H9 (cell line): ENCODE measurements around the gene CPXM1. TPM values are rescaled to one million over a fixed set of nuclear protein-coding genes. Genes with fewer than 3 reads are reported as not detected.
A peak's percentile ranks its signal among the peaks of the same experiment; 100 is the strongest.

Source experiments
- DNase-seq: peaks from one replicate; pipeline ENCODE4 v3.0.0-alpha.2; 2017
- H2AFZ ChIP-seq: one replicate; pipeline ENCODE4 v1.6.1; 2013; ENCODE audit warnings: mild to moderate bottlenecking, low read length, control low read depth, moderate library complexity
- H2AK5ac ChIP-seq: 2 replicates; pipeline ENCODE4 v1.6.1; 2013; ENCODE audit warnings: low read length, control low read depth, mixed read lengths; ENCODE audit not compliant: insufficient read length
- H2BK120ac ChIP-seq: one replicate; pipeline ENCODE4 v1.6.1; 2013; ENCODE audit warnings: low read depth, mild to moderate bottlenecking, low read length, control low read depth, inconsistent platforms; ENCODE audit not compliant: poor library complexity, severe bottlenecking
- H2BK12ac ChIP-seq: 2 replicates; pipeline ENCODE4 v1.6.1; 2013; ENCODE audit warnings: low read length, control low read depth, mixed read lengths, low read depth; ENCODE audit not compliant: insufficient read length
- H2BK15ac ChIP-seq: 2 replicates; pipeline ENCODE4 v1.6.1; 2013; ENCODE audit warnings: low read depth, low read length, control low read depth
- H2BK20ac ChIP-seq: one replicate; pipeline ENCODE4 v1.6.1; 2013; ENCODE audit warnings: low read depth, mild to moderate bottlenecking, low read length, control low read depth, inconsistent platforms; ENCODE audit not compliant: poor library complexity, severe bottlenecking
- H2BK5ac ChIP-seq: 2 replicates; pipeline ENCODE4 v1.6.1; 2013; ENCODE audit warnings: low read length, control low read depth, mixed read lengths; ENCODE audit not compliant: insufficient read length
- H3K14ac ChIP-seq: 2 replicates; pipeline ENCODE4 v1.6.1; 2013; ENCODE audit warnings: low read length, control low read depth; ENCODE audit not compliant: insufficient read depth
- H3K18ac ChIP-seq: 2 replicates; pipeline ENCODE4 v1.6.1; 2013; ENCODE audit warnings: low read depth, mild to moderate bottlenecking, mixed read lengths, low read length, control low read depth; ENCODE audit not compliant: insufficient read length
- H3K23ac ChIP-seq: 2 replicates; pipeline ENCODE4 v1.6.1; 2013; ENCODE audit warnings: low read length, control low read depth, mixed read lengths, low read depth; ENCODE audit not compliant: insufficient read length
- H3K23me2 ChIP-seq: 2 replicates; pipeline ENCODE4 v1.6.1; 2013; ENCODE audit warnings: low read depth, mild to moderate bottlenecking, mixed read lengths, low read length, control low read depth; ENCODE audit not compliant: insufficient read length, poor library complexity, severe bottlenecking
- H3K27ac ChIP-seq: 2 replicates; pipeline ENCODE4 v1.5.1; 2013; ENCODE audit warnings: low read length, control low read depth, mixed read lengths, low read depth; ENCODE audit not compliant: insufficient read length
- H3K27me3 ChIP-seq: 2 replicates; pipeline ENCODE4 v1.6.1; 2013; ENCODE audit warnings: low read length, control low read depth, inconsistent platforms; ENCODE audit not compliant: insufficient read depth
- H3K4ac ChIP-seq: 2 replicates; pipeline ENCODE4 v1.6.1; 2013; ENCODE audit warnings: low read depth, mild to moderate bottlenecking, control low read depth, inconsistent platforms, low read length, moderate library complexity
- H3K4me1 ChIP-seq: 2 replicates; pipeline ENCODE4 v1.6.1; 2013; ENCODE audit warnings: low read length, control low read depth, inconsistent platforms; ENCODE audit not compliant: insufficient read depth
- H3K4me2 ChIP-seq: 2 replicates; pipeline ENCODE4 v1.6.1; 2013; ENCODE audit warnings: low read length, control low read depth, mixed read lengths; ENCODE audit not compliant: insufficient read length, insufficient read depth
- H3K56ac ChIP-seq: 2 replicates; pipeline ENCODE4 v1.6.1; 2013; ENCODE audit warnings: low read depth, mild to moderate bottlenecking, mixed read lengths, low read length, control low read depth; ENCODE audit not compliant: insufficient read length
- H3K79me1 ChIP-seq: 2 replicates; pipeline ENCODE4 v1.6.1; 2013; ENCODE audit warnings: low read depth, mild to moderate bottlenecking, moderate library complexity, low read length, control low read depth, inconsistent platforms; ENCODE audit not compliant: insufficient read depth, poor library complexity, severe bottlenecking
- H3K79me2 ChIP-seq: 2 replicates; pipeline ENCODE4 v1.6.1; 2013; ENCODE audit warnings: low read length, control low read depth, inconsistent platforms; ENCODE audit not compliant: insufficient read depth
- H3K9ac ChIP-seq: 2 replicates; pipeline ENCODE4 v1.6.1; 2013; ENCODE audit warnings: low read length, control low read depth, mixed read lengths; ENCODE audit not compliant: insufficient read length; ENCODE audit errors: extremely low read depth
- H3K9me3 ChIP-seq: one replicate; pipeline ENCODE4 v1.6.1; 2013; ENCODE audit warnings: low read depth, low read length, inconsistent platforms; ENCODE audit not compliant: control insufficient read depth
- H3T11ph ChIP-seq: one replicate; pipeline ENCODE4 v1.6.1; 2013; ENCODE audit warnings: mild to moderate bottlenecking, low read length, control low read depth, inconsistent platforms
- H4K20me1 ChIP-seq: one replicate; pipeline ENCODE4 v1.6.1; 2013; ENCODE audit not compliant: control insufficient read depth, insufficient read length, insufficient read depth
- H4K5ac ChIP-seq: 2 replicates; pipeline ENCODE4 v1.6.1; 2013; ENCODE audit warnings: low read depth, mild to moderate bottlenecking, mixed read lengths, low read length, control low read depth; ENCODE audit not compliant: insufficient read length
- H4K8ac ChIP-seq: replicated peaks from 2 replicates; pipeline ENCODE4 v1.6.1; 2013; ENCODE audit warnings: low read length, control low read depth, mixed read lengths, low read depth; ENCODE audit not compliant: insufficient read length
- H4K91ac ChIP-seq: 2 replicates; pipeline ENCODE4 v1.6.1; 2013; ENCODE audit warnings: low read depth, mild to moderate bottlenecking, moderate library complexity, mixed read lengths, low read length, control low read depth; ENCODE audit not compliant: insufficient read length
- H3K27ac Mint-ChIP-seq, 3 experiments: 2 replicates in 2 of 3; 3 replicates in 1 of 3; pipeline ENCODE4 v1.8.0; 2020 to 2021; ENCODE audit warnings: mixed read lengths in 3 of 3, mild to moderate bottlenecking in 1 of 3, moderate library complexity in 1 of 3
- H3K27me3 Mint-ChIP-seq: 2 replicates; pipeline ENCODE4 v1.8.0; 2021; ENCODE audit warnings: low read depth, mild to moderate bottlenecking, moderate library complexity, mixed read lengths
- H3K36me3 Mint-ChIP-seq, 3 experiments: 2 replicates in 2 of 3; 3 replicates in 1 of 3; pipeline ENCODE4 v1.8.0; 2020 to 2021; ENCODE audit warnings: low read depth in 3 of 3, mixed read lengths in 3 of 3; ENCODE audit not compliant: insufficient read depth in 1 of 3
- H3K4me1 Mint-ChIP-seq, 2 experiments: 2 replicates each; pipeline ENCODE4 v1.8.0; 2020; ENCODE audit warnings: mixed read lengths in 2 of 2
- H3K4me3 Mint-ChIP-seq, 2 experiments: 2 replicates in 1 of 2; 3 replicates in 1 of 2; pipeline ENCODE4 v1.8.0; 2020 to 2021; ENCODE audit warnings: mild to moderate bottlenecking in 2 of 2, mixed read lengths in 2 of 2, moderate library complexity in 1 of 2
- H3K9me3 Mint-ChIP-seq, 2 experiments: 2 replicates in 1 of 2; 3 replicates in 1 of 2; pipeline ENCODE4 v1.8.0; 2020; ENCODE audit warnings: mild to moderate bottlenecking in 2 of 2, mixed read lengths in 2 of 2, moderate library complexity in 1 of 2
- CTCF ChIP-seq: fragments of 200-600 bp; sonication (generic); conservative IDR thresholded peaks from 3 replicates; pipeline ENCODE4 v1.8.0; 2021; ENCODE audit warnings: antibody characterized with exemption, mild to moderate bottlenecking
- WGBS: extraction: QIAGEN DNeasy Blood & Tissue Kit; methylation state at CpG from one replicate; pipeline ENCODE4 v1.1.7; 2013; ENCODE audit warnings: missing lambda C conversion rate, low lambda C conversion rate, mixed read lengths; ENCODE audit not compliant: insufficient read length; ENCODE audit errors: extremely low coverage; 5-methylcytosine and 5-hydroxymethylcytosine counted together
- total RNA-seq: library from RNA; stranded (reverse); gene quantifications from 2 replicates; pipeline ENCODE4 v1.2.1, GENCODE V29; 2021

CPXM1 gene
- total RNA-seq, 1 experiment from 2014 or later: 69.0 TPM

GRCh38 chr20:2775139-2775538 is 25.3 kb downstream of the CPXM1 start:
- Histone ChIP-seq H2BK15ac (no peak overlapping the region), H3K9ac (no peak overlapping the region), H3K4me1 (no peaks in the 10 kb centered on the region), H4K91ac (no peak overlapping the region), H3K14ac (no peak overlapping the region), H3K4me2 (no peak overlapping the region), H3K27me3 (no peaks in the 10 kb centered on the region), H2BK12ac (no peak overlapping the region), H3K4ac (no peak overlapping the region), H4K20me1 (no peaks in the 10 kb centered on the region), H3K79me1 (no peaks in the 10 kb centered on the region), H3K27ac (no peak overlapping the region), H3K23ac (no peak overlapping the region), H4K8ac (peak overlapping the region; percentile 60), H3K79me2 (no peaks in the 10 kb centered on the region), H3K18ac (no peak overlapping the region), H4K5ac (no peak overlapping the region), H2BK20ac (no peak overlapping the region), H2AK5ac (no peak overlapping the region), H2AFZ (no peak overlapping the region), H3K23me2 (no peaks in the 10 kb centered on the region), H3K9me3 (no peaks in the 10 kb centered on the region), H2BK120ac (no peak overlapping the region), H2BK5ac (no peak overlapping the region), H3T11ph (no peak overlapping the region), H3K56ac (no peak overlapping the region)
- Mint-ChIP-seq H3K9me3 (peaks cover 4 to 6% of the 10 kb centered on the region in 2 experiments; a peak in 1 of 5 replicates), H3K4me1 (peaks cover 4 to 5% of the 10 kb centered on the region in 2 experiments; a peak in 2 of 4 replicates), H3K27ac (no peak overlapping the region; a peak in 1 of 7 replicates), H3K4me3 (no peak overlapping the region), H3K27me3 (peaks cover 25% of the 10 kb centered on the region), H3K36me3 (no peaks in the 10 kb centered on the region)
- WGBS: no CpG with 5 or more reads among the region's 3 CpGs
- DNase-seq: no peak
- TF ChIP-seq CTCF: no peak
